Measurements from ENCODE around the gene QRFP.

Gene QRFP

DNA sequence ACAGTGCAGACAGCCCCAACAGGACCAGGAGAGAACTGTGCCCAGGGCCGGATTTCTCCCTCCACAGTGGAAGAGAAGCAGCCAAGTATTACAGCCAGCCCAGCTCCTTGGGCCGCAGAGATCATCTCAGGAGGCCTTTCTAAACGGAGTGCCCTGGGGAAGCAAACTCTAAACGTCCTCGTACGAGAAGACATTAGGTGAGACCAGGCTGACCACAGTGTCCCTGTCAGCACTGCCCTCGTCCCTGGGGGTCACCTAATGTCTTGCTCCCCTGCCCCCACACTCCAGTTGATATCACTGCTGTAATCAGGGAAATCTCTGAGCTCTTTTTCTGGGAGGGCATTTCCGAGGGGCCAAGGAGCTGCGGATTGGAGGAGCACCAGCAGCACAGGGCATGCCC is 6.5 kb downstream of the QRFP start:
- Histone ChIP-seq H2AFZ (ENCODE audit: low read depth, low read length, severe bottlenecking) (no peak overlapping the region), H3K36me3 (ENCODE audit: low read length) (no peaks in the 10 kb centered on the region), H3K4me2 (ENCODE audit: low read depth, low read length, poor library complexity, severe bottlenecking) (no peak overlapping the region), H3K4me3 (ENCODE audit: insufficient read depth, low read length, poor library complexity, severe bottlenecking) (no peak overlapping the region), H3K9me2 (replicated peaks; ENCODE audit: insufficient read depth, low read length) (no peaks in the 10 kb centered on the region), H3K79me2 (ENCODE audit: insufficient read depth, low read length) (no peaks in the 10 kb centered on the region), H3K27ac (ENCODE audit: low read depth, low read length) (no peak overlapping the region), H3K9me3 (ENCODE audit: insufficient read depth, low read length) (no peaks in the 10 kb centered on the region), H3F3A (ENCODE audit: insufficient read depth) (no peaks in the 10 kb centered on the region), H3K27me3 (ENCODE audit: low read length) (no peaks in the 10 kb centered on the region), H3K9ac (ENCODE audit: low read length) (no peak overlapping the region), H4K20me1 (ENCODE audit: low read depth, low read length) (no peaks in the 10 kb centered on the region)
- no peak for TF ChIP-seq EZH2phosphoT487 (conservative IDR thresholded peaks at IDR 0.05; ENCODE audit: low read length)
- TF ChIP-seq, protein P1, sequence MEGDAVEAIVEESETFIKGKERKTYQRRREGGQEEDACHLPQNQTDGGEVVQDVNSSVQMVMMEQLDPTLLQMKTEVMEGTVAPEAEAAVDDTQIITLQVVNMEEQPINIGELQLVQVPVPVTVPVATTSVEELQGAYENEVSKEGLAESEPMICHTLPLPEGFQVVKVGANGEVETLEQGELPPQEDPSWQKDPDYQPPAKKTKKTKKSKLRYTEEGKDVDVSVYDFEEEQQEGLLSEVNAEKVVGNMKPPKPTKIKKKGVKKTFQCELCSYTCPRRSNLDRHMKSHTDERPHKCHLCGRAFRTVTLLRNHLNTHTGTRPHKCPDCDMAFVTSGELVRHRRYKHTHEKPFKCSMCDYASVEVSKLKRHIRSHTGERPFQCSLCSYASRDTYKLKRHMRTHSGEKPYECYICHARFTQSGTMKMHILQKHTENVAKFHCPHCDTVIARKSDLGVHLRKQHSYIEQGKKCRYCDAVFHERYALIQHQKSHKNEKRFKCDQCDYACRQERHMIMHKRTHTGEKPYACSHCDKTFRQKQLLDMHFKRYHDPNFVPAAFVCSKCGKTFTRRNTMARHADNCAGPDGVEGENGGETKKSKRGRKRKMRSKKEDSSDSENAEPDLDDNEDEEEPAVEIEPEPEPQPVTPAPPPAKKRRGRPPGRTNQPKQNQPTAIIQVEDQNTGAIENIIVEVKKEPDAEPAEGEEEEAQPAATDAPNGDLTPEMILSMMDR (IDR thresholded peaks at IDR 0.05; ENCODE audit: insufficient read depth, low read length, poor library complexity, severe bottlenecking) = no peak

DNA sequence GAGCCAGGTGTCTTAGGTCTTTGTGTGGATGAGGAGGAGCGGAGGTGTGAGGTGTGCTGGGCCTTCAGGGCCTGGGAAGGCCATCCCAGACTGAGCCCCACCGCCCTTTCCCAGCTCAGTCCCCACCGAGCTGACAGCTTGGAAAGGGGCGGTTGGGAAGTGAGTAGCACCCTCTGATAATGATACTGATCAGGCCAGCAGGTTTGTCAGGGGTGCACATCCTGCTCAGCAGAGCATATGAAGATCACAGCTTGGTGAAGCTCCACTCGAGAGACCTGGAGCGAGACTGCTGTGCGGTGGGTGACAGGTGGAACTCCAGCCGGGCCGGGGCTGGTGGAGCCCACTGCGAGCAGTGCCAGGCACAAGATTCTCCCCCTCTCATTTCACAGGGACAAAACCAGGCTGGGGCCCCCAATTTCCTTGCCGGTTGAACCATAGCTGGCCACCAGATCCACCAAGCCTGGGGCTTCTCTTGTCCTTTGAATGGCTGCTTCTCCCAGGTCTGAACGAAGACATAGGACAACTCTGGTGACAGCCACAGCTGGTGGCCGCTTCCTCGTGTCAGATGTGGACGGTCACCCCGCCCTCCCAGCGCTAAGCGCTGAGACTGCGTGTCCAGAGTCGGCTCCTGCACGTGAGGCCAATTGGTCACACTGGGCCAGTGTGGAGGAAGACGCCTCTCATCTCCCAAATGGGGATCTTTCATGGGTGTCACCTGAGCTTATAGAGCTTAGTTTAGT is 8.3 kb downstream of the QRFP start:
- no peaks in the 10 kb centered on the region for H4K20me1 ChIP-seq (ENCODE audit: low read depth, low read length)
- H3K9me2 ChIP-seq (replicated peaks; ENCODE audit: insufficient read depth, low read length) = no peaks in the 10 kb centered on the region
- H3F3A ChIP-seq (ENCODE audit: insufficient read depth) = no peaks in the 10 kb centered on the region
- H3K9me3 ChIP-seq (ENCODE audit: insufficient read depth, low read length) = no peaks in the 10 kb centered on the region
- H3K4me2 ChIP-seq (ENCODE audit: low read depth, low read length, poor library complexity, severe bottlenecking) = no peak overlapping the region
- H3K79me2 ChIP-seq (ENCODE audit: insufficient read depth, low read length) = no peaks in the 10 kb centered on the region
- H3K27ac ChIP-seq (ENCODE audit: low read depth, low read length) = no peak overlapping the region
- H3K9ac ChIP-seq (ENCODE audit: low read length) = no peak overlapping the region
- H3K4me3 ChIP-seq (ENCODE audit: insufficient read depth, low read length, poor library complexity, severe bottlenecking) = no peak overlapping the region
- no peak overlapping the region for H2AFZ ChIP-seq (ENCODE audit: low read depth, low read length, severe bottlenecking)
- TF ChIP-seq, protein P1 (IDR thresholded peaks at IDR 0.05; ENCODE audit: insufficient read depth, low read length, poor library complexity, severe bottlenecking) = no peak
- TF ChIP-seq EZH2phosphoT487 (conservative IDR thresholded peaks at IDR 0.05; ENCODE audit: low read length) = no peak
- no peaks in the 10 kb centered on the region for H3K27me3 ChIP-seq (ENCODE audit: low read length)
- H3K36me3 ChIP-seq (ENCODE audit: low read length) = no peaks in the 10 kb centered on the region

DNA sequence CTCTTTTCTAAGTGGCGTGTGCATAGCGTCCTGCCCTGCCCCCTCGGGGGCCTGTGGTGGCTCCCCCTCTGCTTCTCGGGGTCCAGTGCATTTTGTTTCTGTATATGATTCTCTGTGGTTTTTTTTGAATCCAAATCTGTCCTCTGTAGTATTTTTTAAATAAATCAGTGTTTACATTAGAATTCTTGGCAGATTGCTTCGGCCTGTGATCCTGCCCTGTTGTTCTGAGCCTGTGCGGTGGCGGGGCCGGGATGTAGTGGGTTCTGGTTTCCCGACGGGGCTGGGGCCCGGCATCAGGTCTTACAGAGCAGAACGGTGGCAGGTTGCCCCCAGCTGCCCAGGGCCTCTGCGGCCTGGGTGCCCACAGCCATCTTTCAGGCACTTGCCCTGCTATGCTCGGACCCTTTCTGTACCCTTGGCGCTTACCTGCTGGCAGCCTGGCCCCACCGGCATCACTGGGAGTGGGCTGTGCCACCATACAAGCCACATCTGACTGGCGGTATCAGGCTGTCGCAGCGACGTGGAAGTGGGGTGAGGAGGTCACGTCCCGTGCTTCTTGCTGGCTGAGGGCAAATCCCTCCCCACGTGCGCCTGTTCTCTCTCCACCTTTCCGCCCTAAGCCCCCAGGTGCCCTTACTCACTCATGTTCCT is 9.0 kb downstream of the QRFP start:
- Histone ChIP-seq H3K36me3 (ENCODE audit: low read length) (no peaks in the 10 kb centered on the region), H3K27me3 (ENCODE audit: low read length) (no peaks in the 10 kb centered on the region), H4K20me1 (ENCODE audit: low read depth, low read length) (no peaks in the 10 kb centered on the region), H3K4me3 (ENCODE audit: insufficient read depth, low read length, poor library complexity, severe bottlenecking) (no peak overlapping the region), H3F3A (ENCODE audit: insufficient read depth) (no peaks in the 10 kb centered on the region), H3K9me3 (ENCODE audit: insufficient read depth, low read length) (no peaks in the 10 kb centered on the region), H2AFZ (ENCODE audit: low read depth, low read length, severe bottlenecking) (no peak overlapping the region), H3K9ac (ENCODE audit: low read length) (no peak overlapping the region), H3K9me2 (replicated peaks; ENCODE audit: insufficient read depth, low read length) (no peaks in the 10 kb centered on the region), H3K27ac (ENCODE audit: low read depth, low read length) (no peak overlapping the region), H3K79me2 (ENCODE audit: insufficient read depth, low read length) (no peaks in the 10 kb centered on the region), H3K4me2 (ENCODE audit: low read depth, low read length, poor library complexity, severe bottlenecking) (no peak overlapping the region)
- no peak for TF ChIP-seq EZH2phosphoT487 (conservative IDR thresholded peaks at IDR 0.05; ENCODE audit: low read length)
- TF ChIP-seq, protein P1 (IDR thresholded peaks at IDR 0.05; ENCODE audit: insufficient read depth, low read length, poor library complexity, severe bottlenecking) = no peak

Measured in SU-DHL-6 (cell line).